Measurements from ENCODE around the gene FAM120A. TPM values are rescaled to one million over a fixed set of nuclear protein-coding genes. Genes with fewer than 3 reads are reported as not detected.

The FAM120A gene
- total RNA-seq, 4 donors from 2014 or later: 67.5 to 108 (median 89.8) TPM

GRCh38 chr9:93477397-93477796 is 25.9 kb downstream of the FAM120A start:
- WGBS: 94% methylated on average over 2 of the region's 2 CpGs
- peaks cover 11% of the 10 kb centered on the region for H3K36me3 ChIP-seq

GRCh38 chr9:93479726-93480125 is 28.2 kb downstream of the FAM120A start:
- Histone ChIP-seq H3K36me3 (peaks cover 19% of the 10 kb centered on the region), H3K4me1 (no peaks in the 10 kb centered on the region), H3K27ac (no peak overlapping the region), H3K4me3 (no peak overlapping the region), H3K9me3 (no peaks in the 10 kb centered on the region), H3K27me3 (no peaks in the 10 kb centered on the region)
- WGBS: 67% methylated on average over 4 of the region's 4 CpGs
- TF ChIP-seq, protein P1, sequence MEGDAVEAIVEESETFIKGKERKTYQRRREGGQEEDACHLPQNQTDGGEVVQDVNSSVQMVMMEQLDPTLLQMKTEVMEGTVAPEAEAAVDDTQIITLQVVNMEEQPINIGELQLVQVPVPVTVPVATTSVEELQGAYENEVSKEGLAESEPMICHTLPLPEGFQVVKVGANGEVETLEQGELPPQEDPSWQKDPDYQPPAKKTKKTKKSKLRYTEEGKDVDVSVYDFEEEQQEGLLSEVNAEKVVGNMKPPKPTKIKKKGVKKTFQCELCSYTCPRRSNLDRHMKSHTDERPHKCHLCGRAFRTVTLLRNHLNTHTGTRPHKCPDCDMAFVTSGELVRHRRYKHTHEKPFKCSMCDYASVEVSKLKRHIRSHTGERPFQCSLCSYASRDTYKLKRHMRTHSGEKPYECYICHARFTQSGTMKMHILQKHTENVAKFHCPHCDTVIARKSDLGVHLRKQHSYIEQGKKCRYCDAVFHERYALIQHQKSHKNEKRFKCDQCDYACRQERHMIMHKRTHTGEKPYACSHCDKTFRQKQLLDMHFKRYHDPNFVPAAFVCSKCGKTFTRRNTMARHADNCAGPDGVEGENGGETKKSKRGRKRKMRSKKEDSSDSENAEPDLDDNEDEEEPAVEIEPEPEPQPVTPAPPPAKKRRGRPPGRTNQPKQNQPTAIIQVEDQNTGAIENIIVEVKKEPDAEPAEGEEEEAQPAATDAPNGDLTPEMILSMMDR (IDR thresholded peaks at IDR 0.05): no peak
- no peak for TF ChIP-seq EP300 (IDR thresholded peaks at IDR 0.05)
- TF ChIP-seq POLR2AphosphoS5 (IDR thresholded peaks at IDR 0.05): no peak
- TF ChIP-seq POLR2A (IDR thresholded peaks at IDR 0.05): no peak
- DNase-seq (ENCODE audit: low spot score in 2 of 2): no peak

More at GRCh38 chr9:93477397-93477796, 25.9 kb downstream of the FAM120A start:
- H3K4me1 ChIP-seq: no peaks in the 10 kb centered on the region
- no peak for DNase-seq (ENCODE audit: low spot score in 2 of 2)
- no peak overlapping the region for H3K27ac ChIP-seq
- TF ChIP-seq POLR2A (IDR thresholded peaks at IDR 0.05): no peak
- TF ChIP-seq, protein P1 (IDR thresholded peaks at IDR 0.05): no peak
- no peak for TF ChIP-seq POLR2AphosphoS5 (IDR thresholded peaks at IDR 0.05)
- TF ChIP-seq EP300 (IDR thresholded peaks at IDR 0.05): no peak
- H3K27me3 ChIP-seq: no peaks in the 10 kb centered on the region
- no peak overlapping the region for H3K4me3 ChIP-seq
- no peaks in the 10 kb centered on the region for H3K9me3 ChIP-seq

DNA sequence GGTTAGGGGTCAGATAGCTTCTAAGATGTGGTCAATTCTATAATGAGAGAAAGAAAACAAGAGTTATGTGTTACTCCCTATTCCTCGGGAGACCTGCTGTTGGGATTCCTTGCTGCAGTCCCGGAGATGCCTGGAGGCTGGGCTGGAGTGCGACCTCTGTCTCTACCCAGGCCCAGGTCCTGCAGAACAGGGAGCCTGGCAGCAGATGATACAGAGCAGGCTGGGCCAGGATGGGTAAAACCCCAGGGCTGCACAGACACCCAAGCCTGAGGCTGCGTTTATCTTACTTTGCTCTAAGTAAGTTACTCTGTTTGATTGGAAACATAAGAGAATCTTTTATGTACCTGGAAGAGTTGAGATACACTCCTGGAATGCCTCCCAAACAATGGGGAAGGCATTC is 28.8 kb downstream of the FAM120A start:
- Histone ChIP-seq H3K4me3 (no peak overlapping the region), H3K27me3 (no peaks in the 10 kb centered on the region), H3K27ac (no peak overlapping the region), H3K4me1 (no peaks in the 10 kb centered on the region), H3K9me3 (no peaks in the 10 kb centered on the region), H3K36me3 (peaks cover 24% of the 10 kb centered on the region)
- no peak for TF ChIP-seq POLR2AphosphoS5 (IDR thresholded peaks at IDR 0.05)
- TF ChIP-seq EP300 (IDR thresholded peaks at IDR 0.05): no peak
- TF ChIP-seq, protein P1 (IDR thresholded peaks at IDR 0.05): no peak
- no peak for TF ChIP-seq POLR2A (IDR thresholded peaks at IDR 0.05)
- no peak for DNase-seq (ENCODE audit: low spot score in 2 of 2)
- 73% methylated on average over 4 of the region's 4 CpGs for WGBS

DNA sequence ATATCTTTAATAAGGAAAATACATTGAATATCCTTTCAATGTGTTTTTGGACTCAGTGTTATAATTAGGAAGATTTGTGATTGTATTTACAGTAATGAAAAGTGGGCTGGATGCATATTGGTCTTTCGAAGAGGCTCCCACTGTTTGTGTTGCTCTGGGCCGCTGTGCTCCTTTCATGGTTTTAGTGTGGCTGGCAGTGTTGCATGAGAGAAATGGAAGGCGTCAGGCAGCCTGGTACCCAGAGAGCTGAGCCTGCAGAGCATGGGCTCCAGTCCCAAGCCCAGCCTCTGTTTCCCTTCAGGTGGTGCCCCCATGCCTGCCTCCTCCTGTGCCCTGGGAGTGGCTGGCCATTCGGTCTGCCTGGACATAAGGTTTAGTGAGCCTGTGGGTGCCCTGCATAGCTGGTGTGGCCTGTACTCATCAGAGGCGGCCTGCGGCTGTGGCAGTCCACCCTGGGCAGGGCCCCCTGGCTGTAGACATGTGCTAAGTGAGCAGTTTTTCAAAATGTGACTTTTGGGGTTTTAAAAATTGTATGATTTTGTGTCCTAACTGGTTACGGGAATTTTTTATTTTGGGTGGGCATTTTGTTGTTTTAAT is 29.3 kb downstream of the FAM120A start:
- Histone ChIP-seq H3K27ac (no peak overlapping the region), H3K9me3 (no peaks in the 10 kb centered on the region), H3K4me3 (no peak overlapping the region), H3K27me3 (no peaks in the 10 kb centered on the region), H3K4me1 (no peaks in the 10 kb centered on the region), H3K36me3 (peaks cover 30% of the 10 kb centered on the region)
- DNase-seq (ENCODE audit: low spot score in 2 of 2): no peak
- TF ChIP-seq EP300 (IDR thresholded peaks at IDR 0.05): no peak
- no peak for TF ChIP-seq POLR2A (IDR thresholded peaks at IDR 0.05)
- WGBS: 89% methylated on average over 7 of the region's 7 CpGs

- H3K4me3 ChIP-seq: no peak overlapping the region
- 97% methylated on average over 2 of the region's 2 CpGs for WGBS
- no peaks in the 10 kb centered on the region for H3K9me3 ChIP-seq
- H3K36me3 ChIP-seq: peaks cover 27% of the 10 kb centered on the region
- no peaks in the 10 kb centered on the region for H3K27me3 ChIP-seq
- DNase-seq (ENCODE audit: low spot score in 2 of 2): no peak
- TF ChIP-seq EP300 (IDR thresholded peaks at IDR 0.05) (no peak), POLR2AphosphoS5 (IDR thresholded peaks at IDR 0.05) (no peak), POLR2A (IDR thresholded peaks at IDR 0.05) (no peak)
- TF ChIP-seq, protein P1 (IDR thresholded peaks at IDR 0.05): no peak
- no peak overlapping the region for H3K27ac ChIP-seq
- H3K4me1 ChIP-seq: no peaks in the 10 kb centered on the region
These were observed 32.0 kb downstream of the FAM120A start for GRCh38 chr9:93483497-93483896.

GRCh38 chr9:93486268-93486667 is 34.8 kb downstream of the FAM120A start:
- Histone ChIP-seq H3K4me1 (no peaks in the 10 kb centered on the region), H3K36me3 (peaks cover 24% of the 10 kb centered on the region), H3K27me3 (no peaks in the 10 kb centered on the region), H3K4me3 (no peak overlapping the region), H3K9me3 (no peaks in the 10 kb centered on the region), H3K27ac (no peak overlapping the region)
- no peak for TF ChIP-seq POLR2A (IDR thresholded peaks at IDR 0.05)
- TF ChIP-seq, protein P1 (IDR thresholded peaks at IDR 0.05): no peak
- no peak for DNase-seq (ENCODE audit: low spot score in 2 of 2)
- 71% methylated on average over 1 of the region's 1 CpG for WGBS
